ENCODE data around the gene PIWIL4. TPM values are rescaled to one million over a fixed set of nuclear protein-coding genes. Genes with fewer than 3 reads are reported as not detected.

Gene PIWIL4
- total and polyA plus RNA-seq, 2 of the 8 experiments (the other 6 are each of a cell fraction or from before 2014, with no cell fraction given): 0.51 to 0.52 TPM

GRCh38 chr11:94669023-94669422, 101.9 kb downstream of the PIWIL4 start (continued):
- TF ChIP-seq RNF2 (IDR thresholded peaks at IDR 0.05; ENCODE audit: borderline replicate concordance, low read depth, low read length, missing control alignments, poor library complexity, severe bottlenecking) (no peak), BCL11A (IDR thresholded peaks at IDR 0.05; ENCODE audit: low read depth in 2 of 2, low read length in 2 of 2) (no peak)

Other genes with a start within 250 kb of the PIWIL4 start
- 1.3 and 1.5 TPM in 2 replicates for gene GPR83, start 165.9 kb upstream of the PIWIL4 start, total RNA-seq (2021; fragmentation: NEBNext Ultra II Directional; extraction: Animal tissue kit (Norgen Biotek cat#: 25700))
- 0.30 and 0.49 TPM in 2 replicates for gene GPR83, start 165.9 kb upstream of the PIWIL4 start, polyA plus RNA-seq (2011; rRNA removed)
- 40.1 and 43.4 TPM in 2 replicates for gene MRE11, start 73.5 kb upstream of the PIWIL4 start, total RNA-seq (2021; fragmentation: NEBNext Ultra II Directional; extraction: Animal tissue kit (Norgen Biotek cat#: 25700))
- gene MRE11, start 73.5 kb upstream of the PIWIL4 start, polyA plus RNA-seq (2011; rRNA removed): 5.2 and 7.2 TPM in 2 replicates
- 10.2 and 12.2 TPM in 2 replicates for gene ANKRD49, start 73.4 kb upstream of the PIWIL4 start, total RNA-seq (2021; fragmentation: NEBNext Ultra II Directional; extraction: Animal tissue kit (Norgen Biotek cat#: 25700))
- gene ANKRD49, start 73.4 kb upstream of the PIWIL4 start, polyA plus RNA-seq (2011; rRNA removed): 4.6 and 7.4 TPM in 2 replicates
- not detected in 2 replicates for gene C11orf97, start 54.9 kb upstream of the PIWIL4 start, total RNA-seq (2021; fragmentation: NEBNext Ultra II Directional; extraction: Animal tissue kit (Norgen Biotek cat#: 25700))
- gene C11orf97, start 54.9 kb upstream of the PIWIL4 start, polyA plus RNA-seq (2011; rRNA removed): not detected in 2 replicates
- 7.0 and 8.0 TPM in 2 replicates for gene FUT4, start 23.4 kb upstream of the PIWIL4 start, total RNA-seq (2021; fragmentation: NEBNext Ultra II Directional; extraction: Animal tissue kit (Norgen Biotek cat#: 25700))
- gene FUT4, start 23.4 kb upstream of the PIWIL4 start, polyA plus RNA-seq (2011; rRNA removed): 2.6 and 3.2 TPM in 2 replicates
- 27.6 and 31.6 TPM in 2 replicates for gene AMOTL1, start 201.0 kb downstream of the PIWIL4 start, total RNA-seq (2021; fragmentation: NEBNext Ultra II Directional; extraction: Animal tissue kit (Norgen Biotek cat#: 25700))
- gene AMOTL1, start 201.0 kb downstream of the PIWIL4 start, polyA plus RNA-seq (2011; rRNA removed): 8.2 and 9.0 TPM in 2 replicates